K562 (cell line): Measurements from ENCODE around the gene EPN3. TPM values are rescaled to one million over a fixed set of nuclear protein-coding genes. Genes with fewer than 3 reads are reported as not detected.

ENCODE experiments used
- ATAC-seq: fragments of 200-7000 bp; cut with Tn5 transposase; 3 replicates; pipeline ENCODE4 v1.9.1; 2020; ENCODE audit warnings: moderate library complexity
- BruUV-seq: library from RNA; stranded (reverse); fragments of 400-500 nt; replicated peaks from 2 replicates; lab custom pipeline; 2021; lab: Mats Ljungman, UMichigan
- CTCF ChIA-PET: fragments of 300-600 bp; formaldehyde crosslinking; extraction: SDS; loops from one replicate; lab custom pipeline; 2021; ENCODE audit warnings: low intra/inter-chr PET ratio; lab: Yijun Ruan, JAX
- POLR2A ChIA-PET: fragments of 300-600, 350-650 bp; sonication (Branson Sonifier 250); formaldehyde crosslinking; extraction: SDS; loops from one replicate; lab custom pipeline; 2021; ENCODE audit warnings: antibody characterized with exemption, inconsistent platforms; lab: Yijun Ruan, JAX
- DNase-seq, 4 experiments: peaks; one replicate each; pipeline versions ENCODE4 v3.0.0 to v3.0.0-alpha.2; 2011 to 2018; ENCODE audit warnings: low spot score in 3 of 4, mixed read lengths in 3 of 4; ENCODE audit errors: extremely low read depth in 1 of 4
- FAIRE-seq: peaks from 2 replicates; lab custom pipeline; 2011; peaks lifted over from hg19 to GRCh38; lab: Jason Lieb, UNC
- H2AFZ ChIP-seq: 2 replicates; pipeline ENCODE4 v1.6.0; 2011; ENCODE audit warnings: low read depth, low read length, control low read depth, inconsistent platforms
- H3K27ac ChIP-seq: fragments of 200-600 bp; 3 replicates; pipeline ENCODE4 v1.8.0; 2011; ENCODE audit warnings: low read depth, mild to moderate bottlenecking, control low read depth, inconsistent platforms, low read length, moderate library complexity, mixed read lengths; ENCODE audit errors: extremely low read depth
- H3K27me3 ChIP-seq, 2 experiments: fragments of 300-600 bp in 1 of 2; 2 replicates in 1 of 2; 3 replicates in 1 of 2; pipeline versions ENCODE4 v1.6.0 to v1.8.0; 2011; ENCODE audit warnings: inconsistent platforms in 2 of 2, low read length in 2 of 2, mild to moderate bottlenecking in 1 of 2, mixed read lengths in 1 of 2, moderate library complexity in 1 of 2; ENCODE audit not compliant: control insufficient read depth in 2 of 2, insufficient read depth in 2 of 2
- H3K36me3 ChIP-seq: fragments of 300-600 bp; 3 replicates; pipeline ENCODE4 v1.8.0; 2011; ENCODE audit warnings: mild to moderate bottlenecking, low read length, inconsistent platforms; ENCODE audit not compliant: control insufficient read depth, insufficient read depth
- H3K4me1 ChIP-seq, 2 experiments: fragments of 200-600 bp in 1 of 2; replicated peaks in 1 of 2; 2 replicates in 1 of 2; 3 replicates in 1 of 2; pipeline versions ENCODE4 v1.5.1 to v1.8.0; 2011; ENCODE audit warnings: inconsistent platforms in 2 of 2, low read length in 2 of 2, mild to moderate bottlenecking in 1 of 2, mixed read lengths in 1 of 2, moderate library complexity in 1 of 2; ENCODE audit not compliant: control insufficient read depth in 2 of 2, insufficient read depth in 2 of 2
- H3K4me2 ChIP-seq: 2 replicates; pipeline ENCODE4 v1.6.1; 2011; ENCODE audit warnings: low read length, control low read depth, inconsistent platforms, mixed read lengths; ENCODE audit not compliant: insufficient read depth
- H3K4me3 ChIP-seq: fragments of 200-600 bp; sonication (generic), shearing (Covaris generic); 2 replicates; pipeline ENCODE4 v1.5.1; 2016; ENCODE audit warnings: control low read depth, inconsistent platforms
- H3K79me2 ChIP-seq: fragments of 200-600 bp; 3 replicates; pipeline ENCODE4 v1.8.0; 2011; ENCODE audit warnings: low read length, inconsistent platforms; ENCODE audit not compliant: control insufficient read depth, insufficient read depth
- H3K9ac ChIP-seq, 2 experiments: 2 replicates each; pipeline versions ENCODE4 v1.6.0 to v1.6.1; 2011; ENCODE audit warnings: low read depth in 2 of 2, low read length in 2 of 2, control low read depth in 1 of 2, inconsistent platforms in 1 of 2, mild to moderate bottlenecking in 1 of 2, mixed read lengths in 1 of 2; ENCODE audit not compliant: insufficient read depth in 1 of 2
- H3K9me1 ChIP-seq: one replicate; pipeline ENCODE4 v1.6.0; 2011; ENCODE audit warnings: inconsistent platforms, mild to moderate bottlenecking, low read length, moderate library complexity; ENCODE audit not compliant: control insufficient read depth, insufficient read depth
- H3K9me3 ChIP-seq: replicated peaks from 2 replicates; pipeline ENCODE4 v1.5.1; 2011; ENCODE audit warnings: low read depth, low read length, inconsistent platforms; ENCODE audit not compliant: control insufficient read depth, insufficient read depth
- H4K20me1 ChIP-seq: replicated peaks from 2 replicates; pipeline ENCODE4 v1.6.1; 2011; ENCODE audit warnings: low read length, inconsistent platforms, mixed read lengths; ENCODE audit not compliant: control insufficient read depth, insufficient read depth
- PATZ1 ChIP-seq: fragments of 250-450 bp; sonication (Bioruptor Pico); IDR thresholded peaks from 2 replicates; pipeline ENCODE4 v1.5.0; 2020; ENCODE audit warnings: mild to moderate bottlenecking, borderline replicate concordance
- WGBS: fragments of 100-300 bp; shearing (Covaris generic); methylation state at CpG from one replicate; pipeline ENCODE4 v1.1.6; 2016; ENCODE audit warnings: low coverage, mixed read lengths; ENCODE audit not compliant: insufficient coverage; ENCODE audit errors: missing lambda C conversion rate; 5-methylcytosine and 5-hydroxymethylcytosine counted together
- in situ Hi-C: fragments of 300-500 bp; cut with MboI; formaldehyde crosslinking; loops from 4 replicates; pipeline ENCODE4 v1.15.0; 2018; ENCODE audit warnings: inconsistent platforms, mixed read lengths
- intact Hi-C: fragments of 100-400 bp; cut with micrococcal nuclease; formaldehyde crosslinking; loops from 2 replicates; pipeline ENCODE4 v1.14.2; 2022
- polyA plus RNA-seq, 8 experiments: library from polyadenylated mRNA; depleted of rRNA in 4 of 8; stranded (reverse) in 5 of 8; unstranded in 3 of 8; fragments of >200 nt; fragmentation: Nextera tagmentation in 2 of 8; fragmentation: Illumina TruSeq in 1 of 8; extraction: Ambion mirVana in 2 of 8; extraction: Trizol in 1 of 8; gene quantifications; 2 replicates each; pipeline versions ENCODE4 v1.2.1 to v1.2.3, GENCODE V29; 2011 to 2014; ENCODE audit warnings: inconsistent platforms in 1 of 8, missing spikeins in 1 of 8
- total RNA-seq, 7 experiments: library from RNA; depleted of rRNA in 6 of 7; stranded (reverse); fragments of >200 nt in 6 of 7; fragmentation: Illumina TruSeq in 2 of 7; extraction: Trizol in 2 of 7; gene quantifications; 2 replicates each; pipeline versions ENCODE4 v1.2.1 to v1.2.3, GENCODE V29; 2011 to 2021; ENCODE audit warnings: low replicate concordance in 1 of 7
- TF ChIP-seq, protein P1 (sequence below), 3 experiments: IDR thresholded peaks in 2 of 3; conservative IDR thresholded peaks in 1 of 3; 2 replicates each; pipeline ENCODE4 v1.5.1; 2011 to 2012; ENCODE audit warnings: low read length in 3 of 3, mild to moderate bottlenecking in 3 of 3, control low read depth in 2 of 3, improper control_type of control experiment in 1 of 3, inconsistent platforms in 1 of 3, low read depth in 1 of 3, mixed read lengths in 1 of 3, moderate library complexity in 1 of 3; ENCODE audit not compliant: insufficient read depth in 2 of 3

The EPN3 gene
- total and polyA plus RNA-seq, 9 of the 15 experiments (the other 6 are each of a cell fraction or from before 2014, with no cell fraction given), result 0.16 TPM; not detected in 8

GRCh38 chr17:50562242-50563091 lies 29.9 kb downstream of the EPN3 start:
- Histone ChIP-seq H3K9me3 (no peaks in the 10 kb centered on the region), H3K79me2 (no peaks in the 10 kb centered on the region), H3K27ac (no peak overlapping the region), H3K27me3 (peaks cover 25 to 53% of the 10 kb centered on the region in 2 experiments), H4K20me1 (peaks cover 20% of the 10 kb centered on the region; the same call in 1 of the 2 replicates), H3K4me2 (no peak overlapping the region), H3K9ac (no peak overlapping the region), H3K4me1 (peaks cover 9 to 38% of the 10 kb centered on the region in 2 experiments), H3K36me3 (no peaks in the 10 kb centered on the region), H2AFZ (no peak overlapping the region), H3K9me1 (no peaks in the 10 kb centered on the region), H3K4me3 (no peak overlapping the region)
- CTCF ChIA-PET, result no interaction called here
- no TSS peak for BruUV-seq
- DNase-seq, result no peak
- intact Hi-C loops (no loop called here), in situ Hi-C loops (no loop called here)
- POLR2A ChIA-PET, result interaction anchor here (0.7 to 1.2 kb wide), 4 partner anchors 9 to 163 kb away, joined by 3 to 5 read pairs (median 3); partner anchors contain the start of gene LUC7L3
- TF ChIP-seq PATZ1, result no peak
- TF ChIP-seq, protein P1, sequence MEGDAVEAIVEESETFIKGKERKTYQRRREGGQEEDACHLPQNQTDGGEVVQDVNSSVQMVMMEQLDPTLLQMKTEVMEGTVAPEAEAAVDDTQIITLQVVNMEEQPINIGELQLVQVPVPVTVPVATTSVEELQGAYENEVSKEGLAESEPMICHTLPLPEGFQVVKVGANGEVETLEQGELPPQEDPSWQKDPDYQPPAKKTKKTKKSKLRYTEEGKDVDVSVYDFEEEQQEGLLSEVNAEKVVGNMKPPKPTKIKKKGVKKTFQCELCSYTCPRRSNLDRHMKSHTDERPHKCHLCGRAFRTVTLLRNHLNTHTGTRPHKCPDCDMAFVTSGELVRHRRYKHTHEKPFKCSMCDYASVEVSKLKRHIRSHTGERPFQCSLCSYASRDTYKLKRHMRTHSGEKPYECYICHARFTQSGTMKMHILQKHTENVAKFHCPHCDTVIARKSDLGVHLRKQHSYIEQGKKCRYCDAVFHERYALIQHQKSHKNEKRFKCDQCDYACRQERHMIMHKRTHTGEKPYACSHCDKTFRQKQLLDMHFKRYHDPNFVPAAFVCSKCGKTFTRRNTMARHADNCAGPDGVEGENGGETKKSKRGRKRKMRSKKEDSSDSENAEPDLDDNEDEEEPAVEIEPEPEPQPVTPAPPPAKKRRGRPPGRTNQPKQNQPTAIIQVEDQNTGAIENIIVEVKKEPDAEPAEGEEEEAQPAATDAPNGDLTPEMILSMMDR (IDR thresholded peaks at IDR 0.05 in 2 of 3, conservative IDR thresholded peaks at IDR 0.05 in 1 of 3; ENCODE audit: insufficient read depth in 2 of 3, low read depth in 1 of 3, low read length in 3 of 3), result 0 out of 6 replicates have a peak, but pooled peaks of 1 of the 3 experiments have one; percentile 18
- WGBS, result 13% methylated on average over 20 of the region's 22 CpGs
- ATAC-seq, result no peak
- FAIRE-seq, result no peak
